ENCODE results near the gene SIAH1. TPM values are rescaled to one million over a fixed set of nuclear protein-coding genes. Genes with fewer than 3 reads are reported as not detected.

Gene SIAH1
- total RNA-seq, 4 donors from 2014 or later = 27.2 to 31.8 (median 30.9) TPM

- H3K4me1 ChIP-seq = peaks cover 0 to 20% (median 0%) of the 10 kb centered on the region in 3 donors
- ATAC-seq = no peak
- H3K9me3 ChIP-seq = no peaks in the 10 kb centered on the region
- no peak for TF ChIP-seq POLR2AphosphoS5 (IDR thresholded peaks at IDR 0.05)
- 37 to 42% methylated on average over 3 of the region's 3 CpGs for WGBS, 2 donors (ENCODE audit: low coverage in 1 of 2)
- peaks cover 0 to 28% of the 10 kb centered on the region in 2 donors for H3K36me3 ChIP-seq
- no peak overlapping the region for H3K27ac ChIP-seq
- H3K27me3 ChIP-seq = no peaks in the 10 kb centered on the region
- H3K4me3 ChIP-seq = no peak overlapping the region
Measured at GRCh38 chr16:48330841-48331192, 54.4 kb downstream of the SIAH1 start.

- ATAC-seq = no peak
- 100% methylated on average over 1 to 2 of the region's 2 CpGs for WGBS, 2 donors (ENCODE audit: low coverage in 1 of 2)
- Histone ChIP-seq H3K27me3 (no peaks in the 10 kb centered on the region), H3K9me3 (no peaks in the 10 kb centered on the region), H3K4me3 (no peak overlapping the region), H3K36me3 (peaks cover 0 to 26% of the 10 kb centered on the region in 2 donors), H3K4me1 (peaks cover 0 to 18% (median 0%) of the 10 kb centered on the region in 3 donors), H3K27ac (no peak overlapping the region)
- TF ChIP-seq POLR2A (IDR thresholded peaks at IDR 0.05) = no peak
- no peak for TF ChIP-seq CTCF (IDR thresholded peaks at IDR 0.05)
- TF ChIP-seq POLR2AphosphoS5 (IDR thresholded peaks at IDR 0.05) = no peak
- no peak for TF ChIP-seq EP300 (IDR thresholded peaks at IDR 0.05)
Measured at GRCh38 chr16:48330189-48330840, 54.9 kb downstream of the SIAH1 start.

GRCh38 chr16:48329138-48329537 lies 56.1 kb downstream of the SIAH1 start:
- Histone ChIP-seq H3K4me3 (no peak overlapping the region), H3K36me3 (peaks cover 0 to 22% of the 10 kb centered on the region in 2 donors), H3K4me1 (peaks cover 0 to 18% (median 0%) of the 10 kb centered on the region in 3 donors), H3K9me3 (no peaks in the 10 kb centered on the region), H3K27ac (no peak overlapping the region), H3K27me3 (no peaks in the 10 kb centered on the region)
- TF ChIP-seq EP300 (IDR thresholded peaks at IDR 0.05) (no peak), POLR2A (IDR thresholded peaks at IDR 0.05) (no peak), POLR2AphosphoS5 (IDR thresholded peaks at IDR 0.05) (no peak), CTCF (IDR thresholded peaks at IDR 0.05) (no peak)
- no peak for ATAC-seq
- 69 to 86% methylated on average over 3 to 4 of the region's 4 CpGs for WGBS, 2 donors (ENCODE audit: low coverage in 1 of 2)

GRCh38 chr16:48326915-48327314 lies 58.3 kb downstream of the SIAH1 start:
- H3K4me3 ChIP-seq = no peak overlapping the region
- H3K27me3 ChIP-seq = no peaks in the 10 kb centered on the region
- no peak overlapping the region for H3K27ac ChIP-seq
- ATAC-seq = no peak
- H3K36me3 ChIP-seq = peaks cover 0 to 27% of the 10 kb centered on the region in 2 donors
- no peaks in the 10 kb centered on the region for H3K9me3 ChIP-seq
- 89% methylated on average over 4 of the region's 4 CpGs; no CpG with 5 or more reads in 1 of the 2 donors for WGBS, 2 donors (ENCODE audit: low coverage in 1 of 2)
- H3K4me1 ChIP-seq = peaks cover 0 to 23% (median 0%) of the 10 kb centered on the region in 3 donors
- TF ChIP-seq POLR2AphosphoS5 (IDR thresholded peaks at IDR 0.05) = no peak
- TF ChIP-seq CTCF (IDR thresholded peaks at IDR 0.05) = no peak
- TF ChIP-seq POLR2A (IDR thresholded peaks at IDR 0.05) = no peak
- no peak for TF ChIP-seq EP300 (IDR thresholded peaks at IDR 0.05)

GRCh38 chr16:48323783-48324775 lies 61.1 kb downstream of the SIAH1 start:
- Histone ChIP-seq H3K27me3 (no peaks in the 10 kb centered on the region), H3K36me3 (peaks cover 0 to 24% of the 10 kb centered on the region in 2 donors), H3K4me1 (peaks cover 0 to 13% (median 0%) of the 10 kb centered on the region in 3 donors), H3K4me3 (no peak overlapping the region), H3K27ac (no peak overlapping the region), H3K9me3 (no peaks in the 10 kb centered on the region)
- no peak for ATAC-seq
- TF ChIP-seq EP300 (IDR thresholded peaks at IDR 0.05) (no peak), POLR2AphosphoS5 (IDR thresholded peaks at IDR 0.05) (no peak), CTCF (IDR thresholded peaks at IDR 0.05) (no peak), POLR2A (IDR thresholded peaks at IDR 0.05) (no peak)
- 64 to 69% methylated on average over 7 of the region's 7 CpGs for WGBS, 2 donors (ENCODE audit: low coverage in 1 of 2)

All from gastroesophageal sphincter (tissue), 4 donors.